Measurements from ENCODE around the gene COLEC11.
"Not testable (repeated sequence)": the region's sequence is repeated elsewhere in the genome, so short reads cannot be mapped to it uniquely, and the experiment has no call there.

The COLEC11 gene

GRCh38 chr2:3626118-3626811 lies 31.4 kb downstream of the COLEC11 start:
- no peak for DNase-seq

DNA sequence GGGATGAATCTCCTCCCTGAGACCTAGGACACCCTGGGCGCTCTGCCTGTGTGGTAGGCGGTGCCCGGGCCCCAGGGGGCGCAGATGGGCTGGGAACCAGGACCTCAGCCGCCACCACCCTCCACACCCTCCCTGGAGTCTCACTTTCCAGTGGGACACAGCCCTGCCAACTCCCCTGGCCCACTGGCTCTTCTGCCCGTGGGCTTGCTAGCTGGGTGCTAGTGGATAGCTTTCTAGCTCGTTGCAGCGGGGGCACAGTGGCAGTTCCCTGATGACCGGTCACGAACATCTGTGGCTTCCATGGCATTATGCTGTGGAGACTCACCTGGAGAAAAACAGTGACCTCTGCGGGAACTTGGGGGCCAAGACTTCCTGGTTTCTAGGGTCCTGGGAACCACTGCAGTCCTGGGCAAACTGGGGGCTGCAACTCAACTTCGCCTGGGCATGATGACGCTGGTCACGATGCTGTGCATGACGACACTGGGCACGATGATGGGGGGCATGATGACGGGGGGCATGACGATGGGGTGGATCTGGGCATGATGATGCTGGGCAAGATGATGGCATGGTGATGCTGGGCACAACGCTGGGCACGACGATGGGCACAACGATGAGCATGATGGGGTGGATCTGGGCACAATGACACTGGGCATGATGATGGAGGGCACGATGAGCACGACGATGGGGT lies 32.0 kb downstream of the COLEC11 start:
- DNase-seq = no peak

- no peak for DNase-seq
Observed at GRCh38 chr2:3627500-3628100, 32.7 kb downstream of the COLEC11 start.

DNA sequence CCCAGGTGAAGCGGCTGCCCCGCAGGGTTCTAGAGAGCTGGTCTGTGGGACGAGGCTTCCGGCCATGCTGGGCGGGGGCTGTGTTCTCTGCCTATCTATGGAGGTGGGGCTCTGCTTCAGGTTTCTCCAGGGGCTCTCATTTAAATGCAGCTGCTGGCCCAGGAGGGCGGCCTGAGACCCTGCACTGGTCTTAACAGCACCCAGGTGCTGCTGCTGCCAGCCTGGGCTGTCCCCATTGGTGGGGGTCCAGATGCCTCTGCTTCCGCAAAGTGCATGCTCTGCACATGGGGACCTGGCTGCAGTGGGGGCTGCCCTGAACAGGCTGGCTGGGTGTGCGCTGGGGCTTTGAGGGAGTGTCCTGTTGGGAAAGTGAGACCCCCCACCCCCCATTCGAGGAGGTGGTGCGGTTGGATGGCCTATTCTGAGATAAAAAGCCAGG lies 33.3 kb downstream of the COLEC11 start:
- no peak for DNase-seq

- DNase-seq = no peak
Observed at GRCh38 chr2:3628800-3629199, 33.9 kb downstream of the COLEC11 start.

DNA sequence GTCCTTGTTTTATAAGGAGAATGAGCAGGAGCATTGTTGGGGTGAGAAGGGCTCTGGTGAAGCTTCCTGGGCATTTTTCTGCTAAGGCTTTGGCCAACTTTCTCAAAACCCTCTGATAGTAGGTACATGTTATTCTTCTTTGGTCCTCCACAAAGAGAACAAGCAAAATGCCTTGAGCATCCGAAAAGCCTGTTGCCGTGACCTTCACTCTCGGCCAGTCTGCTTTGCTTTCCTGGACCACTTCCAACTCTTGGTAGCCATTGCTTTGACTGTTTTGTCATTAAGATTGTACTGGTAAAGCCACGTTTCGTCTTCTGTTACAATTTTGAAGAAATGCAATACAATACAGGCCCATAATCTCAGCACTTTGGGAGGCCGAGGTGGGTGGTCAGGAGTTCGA lies 35.7 kb downstream of the COLEC11 start:
- DNase-seq = no peak

GRCh38 chr2:3631161-3631850 lies 36.4 kb downstream of the COLEC11 start:
- no peak for DNase-seq

GRCh38 chr2:3631851-3632659 lies 37.1 kb downstream of the COLEC11 start:
- no peak for DNase-seq

GRCh38 chr2:3633089-3633981 lies 38.4 kb downstream of the COLEC11 start:
- DNase-seq = no peak

- DNase-seq = no peak
Observed at GRCh38 chr2:3633982-3634595, 39.2 kb downstream of the COLEC11 start.

DNA sequence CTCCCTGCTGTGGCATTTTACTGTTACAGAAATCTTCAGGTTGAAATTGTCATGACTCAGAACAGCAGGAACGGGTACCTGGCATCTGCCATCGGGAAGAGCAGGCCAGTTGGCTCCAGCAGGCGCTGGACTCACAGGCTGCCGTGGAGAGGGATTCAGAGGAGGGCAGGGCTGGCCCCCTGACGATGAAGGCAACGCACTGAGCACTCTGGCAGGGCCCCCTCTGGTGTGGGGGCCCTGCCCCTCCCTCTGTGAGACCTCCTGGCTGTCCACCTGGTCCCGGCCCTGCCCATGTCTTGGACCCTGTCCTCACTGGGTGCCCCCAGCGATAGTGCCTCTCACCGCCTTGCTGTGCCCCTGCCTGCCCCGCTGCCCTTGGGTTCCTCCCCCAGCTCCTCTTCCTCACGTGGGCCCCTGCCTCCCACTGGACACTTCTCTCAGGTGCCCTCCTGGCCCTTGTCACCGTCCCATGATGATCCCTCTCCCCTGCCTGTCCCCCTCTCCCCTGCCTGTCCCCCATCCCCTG lies 39.7 kb downstream of the COLEC11 start:
- no peak for DNase-seq

DNA sequence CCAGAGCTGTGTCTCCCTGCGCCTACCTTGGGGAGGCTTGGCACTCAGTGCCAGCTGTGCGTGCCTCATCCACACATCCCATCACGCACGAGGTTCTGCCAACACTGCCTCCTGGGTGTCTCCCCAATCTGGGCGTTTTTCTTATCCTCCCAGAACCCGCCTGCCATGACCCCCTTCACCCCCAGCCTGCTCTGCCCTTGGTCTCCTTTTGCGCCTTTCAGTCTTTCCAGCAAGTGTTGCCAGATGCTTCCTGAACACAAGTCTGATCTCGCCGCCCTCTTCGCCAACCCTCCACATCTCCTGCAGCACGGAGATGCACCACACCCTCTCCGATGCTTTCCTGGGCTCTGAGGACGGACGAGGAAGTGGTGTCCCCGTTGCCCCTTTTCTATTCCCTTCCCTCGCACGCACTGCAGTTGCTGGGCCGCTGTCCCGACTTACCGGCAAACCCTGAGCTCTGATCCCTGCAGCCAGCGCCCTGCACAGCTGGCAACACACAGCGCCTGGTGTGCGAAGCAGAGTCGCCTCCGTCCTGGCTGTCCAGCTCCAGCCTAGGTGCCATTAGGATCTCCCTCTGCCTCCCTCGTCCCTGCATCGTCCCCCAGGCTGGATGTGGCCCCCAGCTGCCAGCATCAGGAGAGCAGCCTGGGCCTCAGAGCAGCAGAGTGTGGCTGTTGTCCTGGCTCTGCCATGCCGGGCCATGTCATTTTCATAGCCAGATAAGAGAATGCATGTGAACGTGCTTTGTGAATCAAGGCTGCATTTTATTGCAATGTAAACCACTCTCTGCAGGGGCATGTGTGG lies 40.5 kb downstream of the COLEC11 start:
- DNase-seq = no peak

DNA sequence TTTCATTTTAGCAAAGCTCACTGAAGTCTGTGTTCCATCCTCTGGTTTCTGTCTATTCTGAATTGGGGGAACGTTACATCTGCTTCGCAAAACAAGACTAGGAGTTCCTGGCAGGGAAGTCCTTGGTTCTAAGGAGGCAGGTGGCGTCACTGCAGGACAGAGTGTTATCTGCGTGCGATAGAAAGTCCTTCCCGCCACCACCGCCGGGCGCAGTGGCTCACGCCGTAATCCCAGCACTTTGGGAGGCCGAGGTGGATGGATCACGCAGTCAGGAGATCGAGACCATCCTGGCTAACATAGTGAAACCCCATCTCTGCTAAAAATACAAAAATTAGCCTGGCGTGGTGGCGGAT lies 41.0 kb downstream of the COLEC11 start:
- DNase-seq = not testable (repeated sequence)

GRCh38 chr2:3636586-3637310 lies 41.8 kb downstream of the COLEC11 start:
- no peak for DNase-seq

GRCh38 chr2:3637311-3637675 lies 42.4 kb downstream of the COLEC11 start:
- DNase-seq = no peak

GRCh38 chr2:3637692-3638455 lies 43.0 kb downstream of the COLEC11 start:
- DNase-seq = no peak

DNA sequence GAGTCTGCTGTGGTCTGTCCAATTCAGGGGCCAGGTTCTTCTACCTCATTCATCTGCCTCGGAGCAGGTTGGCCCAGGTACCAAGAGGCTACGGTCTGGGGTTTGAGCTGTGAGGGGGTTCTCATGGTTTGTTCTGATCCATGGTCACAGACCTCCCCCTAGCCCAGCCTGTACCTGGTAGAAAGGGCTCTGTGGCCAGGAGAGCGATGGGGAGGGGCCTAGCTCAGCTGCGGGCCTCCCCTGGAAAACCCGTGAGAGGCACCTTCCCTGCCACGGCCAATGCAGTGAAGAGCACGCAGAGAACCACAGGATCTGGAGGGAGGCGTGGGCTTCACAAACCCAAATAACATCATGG lies 43.5 kb downstream of the COLEC11 start:
- no peak for DNase-seq

DNA sequence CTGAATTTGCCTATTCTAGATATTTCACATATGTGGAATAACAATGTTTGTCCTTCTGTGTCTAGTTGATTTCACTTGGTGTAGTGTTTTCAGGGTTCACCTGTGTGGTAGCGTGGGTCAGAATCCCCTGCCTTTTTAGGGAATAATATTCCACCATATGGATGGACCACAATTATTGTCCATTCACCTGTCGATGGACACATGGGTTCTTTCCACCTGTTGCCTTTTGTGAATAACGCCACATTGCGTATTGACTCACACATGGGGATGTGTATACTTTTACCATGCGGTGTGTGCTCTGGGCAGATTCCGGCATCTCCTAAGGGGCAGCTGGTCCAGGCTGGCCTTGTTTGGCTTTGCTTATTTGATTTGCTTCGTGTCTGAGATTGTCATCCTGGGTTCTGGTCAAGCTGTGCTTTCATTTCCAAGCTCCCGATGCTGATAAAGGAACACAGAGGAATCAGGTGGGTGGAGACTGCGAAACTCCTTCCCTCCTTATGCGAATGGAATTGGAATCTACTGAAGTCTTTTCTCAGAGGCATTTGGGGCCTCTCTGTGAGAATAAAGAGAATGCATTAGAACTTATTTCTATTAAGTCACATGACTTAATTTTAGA lies 44.2 kb downstream of the COLEC11 start:
- DNase-seq = no peak
